Activated T-helper 1 cell treated with anti-CD3 and anti-CD28 coated beads, Interleukin-2, amount 50 U/mL, for 16 hours (primary cell): ENCODE results near the gene USPL1.
A peak's percentile ranks its signal among the peaks of the same experiment; 100 is the strongest.
"Not testable (repeated sequence)": the region's sequence is repeated elsewhere in the genome, so short reads cannot be mapped to it uniquely, and the experiment has no call there.

ENCODE experiments used
- DNase-seq, 2 donors: peaks; one replicate each; pipeline ENCODE4 v3.0.0-alpha.2; 2020; ENCODE audit warnings: low read depth in 1 of 2, low spot score in 1 of 2

The USPL1 gene

GRCh38 chr13:30617315-30618185 is at the start of gene USPL1:
Gene USPL1 (plus strand): TSS chr13:30617920. CDS start chr13:30621141, 3,221 bp downstream.
- peak; percentile 98 to 99 for DNase-seq

- no peak for DNase-seq
Measured at GRCh38 chr13:30569901-30570576, 47.7 kb upstream of the USPL1 start.

- no peak for DNase-seq
Measured at GRCh38 chr13:30570691-30571090, 47.0 kb upstream of the USPL1 start.

- no peak for DNase-seq
Measured at GRCh38 chr13:30572859-30573275, 44.9 kb upstream of the USPL1 start.

GRCh38 chr13:30576528-30576927 is 41.2 kb upstream of the USPL1 start:
- peak; percentile 14 to 15 for DNase-seq

GRCh38 chr13:30577401-30577852 is 40.3 kb upstream of the USPL1 start:
- DNase-seq = peak in 1 of 2 donors; percentile 17

GRCh38 chr13:30580852-30581502 is 36.7 kb upstream of the USPL1 start:
- no peak for DNase-seq

- DNase-seq = no peak
Measured at GRCh38 chr13:30581582-30581981, 36.1 kb upstream of the USPL1 start.

GRCh38 chr13:30584051-30584731 is 33.5 kb upstream of the USPL1 start:
- no peak for DNase-seq

GRCh38 chr13:30585748-30586262 is 31.9 kb upstream of the USPL1 start:
- DNase-seq = no peak

- DNase-seq = no peak
Measured at GRCh38 chr13:30587231-30587630, 30.5 kb upstream of the USPL1 start.

- no peak for DNase-seq
Measured at GRCh38 chr13:30587739-30588138, 30.0 kb upstream of the USPL1 start.

GRCh38 chr13:30593001-30593400 is 24.7 kb upstream of the USPL1 start:
- no peak for DNase-seq

- no peak for DNase-seq
Measured at GRCh38 chr13:30600496-30600895, 17.2 kb upstream of the USPL1 start.

GRCh38 chr13:30601836-30602235 is 15.9 kb upstream of the USPL1 start:
- no peak for DNase-seq

- DNase-seq = no peak
Measured at GRCh38 chr13:30605052-30605451, 12.7 kb upstream of the USPL1 start.

- DNase-seq = not testable (repeated sequence)
Measured at GRCh38 chr13:30607186-30607585, 10.5 kb upstream of the USPL1 start.

- DNase-seq = peak; percentile 34 to 39
Measured at GRCh38 chr13:30607908-30608307, 9.8 kb upstream of the USPL1 start.

GRCh38 chr13:30608364-30608763 is 9.4 kb upstream of the USPL1 start:
- no peak for DNase-seq

GRCh38 chr13:30610311-30610710 is 7.4 kb upstream of the USPL1 start:
- no peak for DNase-seq

GRCh38 chr13:30615481-30615865 is 2.2 kb upstream of the USPL1 start:
- DNase-seq = no peak
